HFF-Myc (cell line): ENCODE results near the gene ACBD4.
A peak's percentile ranks its signal among the peaks of the same experiment; 100 is the strongest.

Experiments
- DNase-seq: peaks from one replicate; pipeline ENCODE4 v3.0.0-alpha.2; 2011; ENCODE audit warnings: low read depth; ENCODE audit errors: extremely low read depth
- H3K4me3 ChIP-seq: replicated peaks from 2 replicates; pipeline ENCODE4 v1.5.1; 2011; ENCODE audit warnings: low read depth, mild to moderate bottlenecking, control low read depth, low read length
- TF ChIP-seq, protein P1 (sequence below): IDR thresholded peaks from 2 replicates; pipeline ENCODE4 v1.5.1; 2012; ENCODE audit warnings: mild to moderate bottlenecking, low read depth, low read length, control low read depth; ENCODE audit errors: missing control alignments

ACBD4 gene

DNA sequence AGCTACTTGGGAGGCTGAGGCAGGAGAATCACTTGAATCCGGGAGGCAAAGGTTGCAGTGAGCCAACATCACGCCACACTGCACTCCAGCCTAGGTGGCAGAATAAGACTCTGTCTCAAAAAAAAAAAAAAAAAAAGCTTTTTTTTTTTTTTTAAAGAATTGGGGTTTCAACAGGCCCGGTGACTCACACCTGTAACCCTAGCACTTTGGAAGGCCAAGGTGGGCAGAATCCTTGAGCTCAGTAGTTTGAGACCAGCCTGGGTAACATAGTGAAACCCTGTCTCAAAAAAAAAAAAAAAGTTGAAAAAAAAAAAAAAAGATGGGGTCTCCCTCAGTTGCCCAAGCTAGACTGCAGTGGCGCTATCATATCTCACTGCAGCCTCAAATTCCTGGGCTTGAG lies 19.5 kb downstream of the ACBD4 start:
- no peak overlapping the region for H3K4me3 ChIP-seq
- DNase-seq, result no peak
- TF ChIP-seq, protein P1, sequence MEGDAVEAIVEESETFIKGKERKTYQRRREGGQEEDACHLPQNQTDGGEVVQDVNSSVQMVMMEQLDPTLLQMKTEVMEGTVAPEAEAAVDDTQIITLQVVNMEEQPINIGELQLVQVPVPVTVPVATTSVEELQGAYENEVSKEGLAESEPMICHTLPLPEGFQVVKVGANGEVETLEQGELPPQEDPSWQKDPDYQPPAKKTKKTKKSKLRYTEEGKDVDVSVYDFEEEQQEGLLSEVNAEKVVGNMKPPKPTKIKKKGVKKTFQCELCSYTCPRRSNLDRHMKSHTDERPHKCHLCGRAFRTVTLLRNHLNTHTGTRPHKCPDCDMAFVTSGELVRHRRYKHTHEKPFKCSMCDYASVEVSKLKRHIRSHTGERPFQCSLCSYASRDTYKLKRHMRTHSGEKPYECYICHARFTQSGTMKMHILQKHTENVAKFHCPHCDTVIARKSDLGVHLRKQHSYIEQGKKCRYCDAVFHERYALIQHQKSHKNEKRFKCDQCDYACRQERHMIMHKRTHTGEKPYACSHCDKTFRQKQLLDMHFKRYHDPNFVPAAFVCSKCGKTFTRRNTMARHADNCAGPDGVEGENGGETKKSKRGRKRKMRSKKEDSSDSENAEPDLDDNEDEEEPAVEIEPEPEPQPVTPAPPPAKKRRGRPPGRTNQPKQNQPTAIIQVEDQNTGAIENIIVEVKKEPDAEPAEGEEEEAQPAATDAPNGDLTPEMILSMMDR, result no peak

DNA sequence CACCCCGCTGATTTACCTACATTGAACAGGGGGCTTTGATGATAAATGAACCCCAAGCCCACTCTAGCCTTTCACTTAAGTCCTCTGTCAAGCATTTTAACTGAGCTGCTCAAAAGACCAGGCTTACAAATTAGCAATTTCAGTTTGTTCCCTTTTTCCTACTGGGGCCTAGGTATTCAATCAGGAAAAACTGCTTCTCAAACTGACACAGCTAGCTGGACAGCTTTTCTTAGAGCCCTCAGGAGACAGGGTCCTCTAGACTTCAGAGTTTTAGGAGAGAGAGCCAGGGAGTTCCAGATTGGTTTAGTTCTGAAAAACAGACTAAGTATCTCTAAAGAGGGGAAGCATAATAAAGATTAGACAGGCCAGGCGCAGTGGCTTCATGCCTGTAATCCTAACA lies 20.0 kb downstream of the ACBD4 start:
- no peak for DNase-seq
- H3K4me3 ChIP-seq, result no peak overlapping the region
- TF ChIP-seq, protein P1, result no peak

GRCh38 chr17:45156242-45156641 lies 20.8 kb downstream of the ACBD4 start:
- TF ChIP-seq, protein P1, result no peak
- DNase-seq, result no peak
- H3K4me3 ChIP-seq, result no peak overlapping the region

GRCh38 chr17:45160447-45161287 lies 25.2 kb downstream of the ACBD4 start:
- TF ChIP-seq, protein P1, result no peak
- H3K4me3 ChIP-seq, result peak overlapping the region; percentile 81
- no peak for DNase-seq

GRCh38 chr17:45161288-45162024 lies 26.0 kb downstream of the ACBD4 start, which contains the start of gene HEXIM2:
Gene HEXIM2 (plus strand): TSS chr17:45161875. CDS start chr17:45162794, 919 bp downstream.
- TF ChIP-seq, protein P1, result no peak

GRCh38 chr17:45162025-45162687 lies 26.7 kb downstream of the ACBD4 start:
- peak overlapping the region; percentile 42 for H3K4me3 ChIP-seq
- DNase-seq, result no peak
- TF ChIP-seq, protein P1, result no peak

More at GRCh38 chr17:45161288-45162024, 26.0 kb downstream of the ACBD4 start, which contains the start of gene HEXIM2:
- peak; percentile 100 for DNase-seq
- peak within 1 kb of the TSS; percentile 81 for H3K4me3 ChIP-seq
